UCSD-AML1 (cell line): ENCODE results near the gene PALM.

Experiments used
- DNase-seq: peaks from one replicate; lab custom pipeline; 2025; ENCODE audit not compliant: unreplicated experiment; lab: John Stamatoyannopoulos, UW

Gene PALM

GRCh38 chr19:778910-779653 is 70.3 kb downstream of the PALM start:
- no peak for DNase-seq

GRCh38 chr19:780935-781334 is 72.2 kb downstream of the PALM start:
- no peak for DNase-seq

GRCh38 chr19:781800-782184 is 73.1 kb downstream of the PALM start:
- DNase-seq: no peak

- no peak for DNase-seq
Observed at GRCh38 chr19:782185-782877, 73.6 kb downstream of the PALM start.

- no peak for DNase-seq
Observed at GRCh38 chr19:782878-783668, 74.3 kb downstream of the PALM start.

- no peak for DNase-seq
Observed at GRCh38 chr19:784541-784940, 75.8 kb downstream of the PALM start.

GRCh38 chr19:787536-787935 is 78.8 kb downstream of the PALM start:
- no peak for DNase-seq

GRCh38 chr19:788686-788982 is 79.9 kb downstream of the PALM start:
- no peak for DNase-seq

GRCh38 chr19:788983-789700 is 80.4 kb downstream of the PALM start:
- DNase-seq: peak; percentile 78

- no peak for DNase-seq
Observed at GRCh38 chr19:789701-790060, 80.9 kb downstream of the PALM start.

- DNase-seq: no peak
Observed at GRCh38 chr19:791007-791566, 82.4 kb downstream of the PALM start.

- peak; percentile 60 for DNase-seq
Observed at GRCh38 chr19:791567-792305, 83.0 kb downstream of the PALM start.

GRCh38 chr19:792306-792885 is 83.7 kb downstream of the PALM start:
- no peak for DNase-seq

GRCh38 chr19:793806-794205 is 85.1 kb downstream of the PALM start:
- DNase-seq: no peak

GRCh38 chr19:795073-795611 is 86.4 kb downstream of the PALM start:
- DNase-seq: no peak

- DNase-seq: no peak
Observed at GRCh38 chr19:795691-796581, 87.2 kb downstream of the PALM start.

GRCh38 chr19:796692-797527 is 88.2 kb downstream of the PALM start, which contains the start of gene PTBP1:
Gene PTBP1, plus strand, starts transcription at chr19:797452. Its CDS starts 46 bp downstream, at chr19:797498.
- peak; percentile 100 for DNase-seq
